GM12891 (cell line): ENCODE data around the gene ATP6V1G2.
"Not testable (repeated sequence)": the region's sequence is repeated elsewhere in the genome, so short reads cannot be mapped to it uniquely, and the experiment has no call there.

Experiments used
- DNase-seq: peaks from one replicate; pipeline ENCODE4 v3.0.0; 2011; ENCODE audit warnings: low spot score; ENCODE audit not compliant: insufficient read length
- FAIRE-seq: peaks from 2 replicates; lab custom pipeline; 2011; peaks lifted over from hg19 to GRCh38; lab: Jason Lieb, UNC
- PAX5 ChIP-seq: IDR thresholded peaks from 2 replicates; pipeline ENCODE4 v1.6.1; 2011; ENCODE audit warnings: low read length, moderate library complexity, mild to moderate bottlenecking; ENCODE audit not compliant: insufficient read depth, severe bottlenecking
- POLR2A ChIP-seq: IDR thresholded peaks from 2 replicates; pipeline ENCODE4 v1.6.1; 2011; ENCODE audit warnings: low read depth, low read length, control low read depth
- POLR2AphosphoS5 ChIP-seq: IDR thresholded peaks from 2 replicates; pipeline ENCODE4 v1.6.1; 2011; ENCODE audit warnings: low read depth, low read length, control low read depth
- POU2F2 ChIP-seq: IDR thresholded peaks from 2 replicates; pipeline ENCODE4 v1.6.1; 2011; ENCODE audit warnings: low read depth, mild to moderate bottlenecking, control low read depth, low read length, moderate library complexity
- SPI1 ChIP-seq: IDR thresholded peaks from 2 replicates; pipeline ENCODE4 v1.6.1; 2011; ENCODE audit warnings: low read depth, low read length, control low read depth
- TAF1 ChIP-seq: IDR thresholded peaks from 2 replicates; pipeline ENCODE4 v1.6.1; 2011; ENCODE audit warnings: low read depth, low read length, control low read depth

ATP6V1G2 gene

DNA sequence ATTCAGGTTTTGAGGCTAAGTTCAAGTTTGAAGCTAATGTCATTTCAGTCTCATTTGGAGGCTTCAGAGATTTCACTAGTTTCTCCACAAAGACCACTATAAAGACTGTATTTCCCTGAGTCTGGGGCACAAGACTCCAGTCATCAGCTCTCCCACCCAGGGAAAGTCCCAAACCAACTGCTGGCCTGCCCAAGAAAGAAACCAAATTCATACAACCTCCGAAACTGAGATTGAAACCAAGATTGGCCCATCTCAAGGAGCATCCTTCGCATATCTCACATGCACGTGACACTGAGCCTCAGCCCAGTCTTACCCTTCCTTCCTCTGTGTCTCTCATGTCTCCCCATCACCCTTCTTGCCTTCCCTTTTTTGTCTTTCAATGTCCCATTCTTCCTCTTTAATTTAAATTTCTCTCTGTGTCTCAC lies 22.1 kb upstream of the ATP6V1G2 start:
- no peak for TF ChIP-seq PAX5
- TF ChIP-seq POLR2A: peak; percentile 38; the same call in 1 of the 2 replicates
- peak; percentile 70 for TF ChIP-seq SPI1
- 0 out of 2 replicates have a peak, but pooled peaks have one; percentile 29 for TF ChIP-seq POLR2AphosphoS5
- peak; percentile 73 for TF ChIP-seq POU2F2
- no peak for TF ChIP-seq TAF1
- FAIRE-seq: peak; percentile 99

DNA sequence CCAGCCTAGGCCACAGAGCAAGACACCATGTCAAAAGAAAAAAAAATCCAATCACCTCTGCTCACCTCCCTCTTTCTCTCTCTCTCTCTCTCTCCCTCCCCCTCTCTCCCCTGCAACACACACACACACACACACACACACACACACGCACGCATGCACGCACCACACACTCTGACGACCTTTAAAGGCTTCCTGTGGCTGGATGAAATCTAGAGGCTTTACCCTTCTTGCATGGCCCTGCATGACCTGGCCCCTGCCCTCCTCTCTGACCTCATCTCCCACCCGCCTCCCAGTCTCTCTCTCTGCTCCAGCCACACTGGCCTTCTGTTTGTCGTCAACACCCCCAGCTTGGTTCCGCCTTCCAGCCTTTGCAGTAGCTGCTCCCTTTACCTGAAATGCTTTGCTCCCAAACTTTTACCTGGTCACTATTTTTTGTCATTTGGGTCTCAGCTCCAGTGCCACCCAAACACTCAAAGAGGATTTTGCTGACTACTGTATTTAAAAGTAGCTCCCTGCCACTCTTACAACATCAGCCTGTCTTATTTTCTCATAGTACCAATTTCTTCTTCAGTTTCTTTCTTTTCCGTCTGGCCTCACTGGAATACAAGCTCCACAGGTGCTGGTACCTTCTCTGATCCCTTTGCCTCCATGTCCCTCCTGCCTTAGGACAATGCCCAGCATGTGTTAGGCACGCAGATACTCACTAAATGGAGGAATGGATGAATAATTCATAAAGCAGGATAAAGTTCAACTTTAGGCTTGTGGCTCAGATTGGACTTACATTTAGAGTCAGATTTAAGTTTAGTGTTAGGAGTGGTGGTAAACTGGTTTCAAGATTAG lies 21.3 kb upstream of the ATP6V1G2 start:
- DNase-seq: no peak
- no peak for TF ChIP-seq TAF1
- no peak for TF ChIP-seq POLR2A
- TF ChIP-seq POU2F2: peak; percentile 75
- no peak for TF ChIP-seq PAX5
- TF ChIP-seq POLR2AphosphoS5: no peak
- no peak for FAIRE-seq

More for the DNA sequence above, 22.1 kb upstream of the ATP6V1G2 start:
- no peak for DNase-seq

DNA sequence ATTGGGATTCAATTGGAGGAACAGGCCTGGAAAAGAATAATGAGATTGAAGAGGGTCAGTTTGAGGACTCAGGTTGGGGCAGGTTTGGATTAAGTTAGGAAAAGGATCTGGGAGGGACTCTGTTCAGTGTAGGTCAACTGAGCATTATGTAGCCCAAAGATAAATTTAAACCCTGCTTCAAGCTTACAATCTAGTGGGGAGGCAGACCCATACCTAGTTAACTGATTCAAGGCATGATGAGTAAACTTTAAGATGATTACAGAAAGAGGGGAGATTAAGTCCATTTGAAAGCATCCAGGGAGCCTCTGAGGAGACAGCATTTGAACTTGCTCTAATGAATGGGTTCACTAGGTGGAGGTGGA lies 14.3 kb upstream of the ATP6V1G2 start:
- TF ChIP-seq POLR2A (no peak), POU2F2 (no peak), POLR2AphosphoS5 (no peak), PAX5 (no peak)
- no peak for DNase-seq

DNA sequence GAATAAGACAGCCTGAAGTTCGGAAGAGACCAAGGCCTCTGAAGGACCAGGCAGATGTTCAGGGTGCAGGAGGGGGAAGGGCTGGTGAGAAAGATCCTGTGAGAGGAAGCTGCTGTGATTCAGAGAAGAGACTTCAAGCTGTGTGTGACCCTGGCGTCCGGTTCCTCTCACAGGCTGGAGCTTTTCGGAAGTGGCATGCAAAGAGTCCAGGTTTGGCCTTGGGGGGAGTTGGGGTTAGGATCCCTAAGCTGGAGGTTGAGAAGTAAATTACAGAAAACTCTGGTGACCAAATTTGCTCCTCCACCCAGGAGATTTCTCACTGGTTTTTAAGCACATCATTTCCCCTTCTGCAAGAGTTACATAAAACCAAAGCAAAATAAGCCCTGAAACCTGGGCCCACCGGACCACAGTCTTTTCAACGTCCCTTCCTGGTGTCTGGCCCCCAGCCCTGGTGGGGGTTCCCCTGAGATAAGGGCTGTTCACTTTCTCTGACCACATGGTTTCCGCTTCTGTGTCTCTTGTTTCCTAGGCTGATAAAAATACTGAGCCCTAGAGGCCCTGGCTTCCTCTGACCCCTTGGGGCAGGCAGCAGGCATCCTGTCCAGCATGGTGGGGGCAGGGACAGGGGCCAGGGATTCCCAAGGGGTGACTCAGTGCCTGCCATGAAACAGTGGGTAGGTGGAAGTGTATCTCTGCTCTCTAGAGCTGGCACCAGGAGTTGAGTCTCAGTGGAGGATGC lies 13.7 kb upstream of the ATP6V1G2 start:
- DNase-seq (no peak), FAIRE-seq (peak; percentile 96)
- TF ChIP-seq POLR2AphosphoS5 (peak; percentile 56), PAX5 (no peak), SPI1 (peak; percentile 82), POU2F2 (peak; percentile 79; the same call in 1 of the 2 replicates), TAF1 (peak; percentile 75), POLR2A (peak; percentile 61; the same call in 1 of the 2 replicates)

More for the DNA sequence above, 14.3 kb upstream of the ATP6V1G2 start:
- FAIRE-seq: no peak

DNA sequence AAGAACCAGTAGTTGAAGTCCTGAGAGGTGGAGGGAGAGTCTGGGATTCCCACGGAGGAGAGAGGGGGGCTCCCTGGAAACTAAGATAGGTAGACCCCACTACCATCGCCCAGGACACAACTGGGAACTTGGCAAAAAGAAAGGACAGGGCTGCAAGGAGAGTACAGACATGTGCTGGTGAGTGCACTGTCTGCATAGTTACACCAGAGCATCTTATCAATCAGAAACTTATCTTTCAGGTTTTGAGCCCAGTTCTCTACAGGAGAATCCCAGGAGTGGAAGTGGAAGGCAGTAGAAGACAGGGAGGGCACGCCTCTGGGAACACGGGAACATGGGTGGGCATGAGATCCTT lies 13.2 kb upstream of the ATP6V1G2 start:
- FAIRE-seq: no peak
- DNase-seq: no peak
- TF ChIP-seq PAX5: no peak
- no peak; the same call in 1 of the 2 replicates for TF ChIP-seq POLR2AphosphoS5
- TF ChIP-seq POLR2A: no peak
- no peak for TF ChIP-seq TAF1
- TF ChIP-seq SPI1: no peak
- no peak for TF ChIP-seq POU2F2

DNA sequence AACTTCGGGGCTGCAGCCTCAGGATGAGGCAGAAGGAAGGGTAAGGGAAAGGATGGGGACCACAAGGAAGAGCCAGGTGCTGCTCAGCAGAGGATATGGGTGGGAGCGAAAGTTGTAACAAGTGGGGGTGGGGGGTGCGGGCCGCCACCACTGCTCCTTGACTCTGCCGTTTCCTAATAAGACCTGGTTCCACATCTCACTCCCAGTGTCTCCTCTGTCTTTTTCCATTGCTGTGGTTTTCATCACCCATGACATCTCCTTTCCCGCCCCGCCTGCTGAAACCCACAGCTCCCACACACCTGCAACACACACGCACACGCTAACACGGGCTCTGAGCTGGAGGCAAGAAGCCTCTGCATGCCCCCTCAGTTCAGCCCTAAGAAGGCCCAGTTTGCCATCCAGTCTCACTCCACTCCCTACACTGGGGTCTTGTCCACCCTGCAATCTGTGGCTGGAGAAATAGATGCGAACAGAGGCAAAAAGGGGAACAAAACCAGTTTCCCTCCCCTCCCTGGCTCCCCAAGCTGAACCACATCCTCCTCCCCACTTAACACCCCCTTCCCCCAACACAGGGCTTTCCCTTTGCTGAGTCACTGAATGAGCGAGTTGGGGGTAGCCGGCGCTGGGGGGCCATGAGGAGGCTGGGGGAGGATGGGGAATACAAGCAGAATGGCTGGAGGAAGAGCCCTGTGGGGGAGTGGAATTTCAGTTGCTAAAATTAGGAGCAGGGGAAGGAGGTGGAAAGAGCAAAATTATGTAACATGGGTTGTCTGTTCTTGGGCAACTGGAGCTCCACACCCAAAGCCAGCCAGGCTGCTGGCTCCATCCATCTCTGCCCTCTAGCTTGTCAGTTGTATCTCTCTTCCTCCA lies 12.5 kb upstream of the ATP6V1G2 start:
- peak; percentile 71 for DNase-seq

DNA sequence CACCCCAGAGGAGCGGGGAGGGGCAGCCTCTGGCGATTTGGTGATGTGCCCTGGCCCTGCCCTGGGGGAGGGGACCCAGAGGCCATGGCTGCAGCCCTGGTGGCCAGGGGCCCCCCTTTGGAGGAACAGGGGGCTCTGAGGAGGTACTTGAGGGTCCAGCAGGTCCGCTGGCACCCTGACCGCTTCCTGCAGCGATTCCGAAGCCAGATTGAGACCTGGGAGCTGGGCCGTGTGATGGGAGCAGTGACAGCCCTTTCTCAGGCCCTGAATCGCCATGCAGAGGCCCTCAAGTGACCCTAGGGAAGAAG lies 11.9 kb upstream of the ATP6V1G2 start:
- no peak for DNase-seq
- FAIRE-seq: no peak
- TF ChIP-seq POU2F2 (no peak), TAF1 (no peak), POLR2AphosphoS5 (no peak), PAX5 (no peak), SPI1 (no peak), POLR2A (no peak)

More for the DNA sequence above, 12.5 kb upstream of the ATP6V1G2 start:
- TF ChIP-seq POLR2A: peak; percentile 91
- TF ChIP-seq POU2F2: peak; percentile 95
- TF ChIP-seq POLR2AphosphoS5: peak; percentile 83
- TF ChIP-seq TAF1: peak; percentile 59
- no peak for TF ChIP-seq PAX5
- TF ChIP-seq SPI1: peak; percentile 67
- FAIRE-seq: no peak

DNA sequence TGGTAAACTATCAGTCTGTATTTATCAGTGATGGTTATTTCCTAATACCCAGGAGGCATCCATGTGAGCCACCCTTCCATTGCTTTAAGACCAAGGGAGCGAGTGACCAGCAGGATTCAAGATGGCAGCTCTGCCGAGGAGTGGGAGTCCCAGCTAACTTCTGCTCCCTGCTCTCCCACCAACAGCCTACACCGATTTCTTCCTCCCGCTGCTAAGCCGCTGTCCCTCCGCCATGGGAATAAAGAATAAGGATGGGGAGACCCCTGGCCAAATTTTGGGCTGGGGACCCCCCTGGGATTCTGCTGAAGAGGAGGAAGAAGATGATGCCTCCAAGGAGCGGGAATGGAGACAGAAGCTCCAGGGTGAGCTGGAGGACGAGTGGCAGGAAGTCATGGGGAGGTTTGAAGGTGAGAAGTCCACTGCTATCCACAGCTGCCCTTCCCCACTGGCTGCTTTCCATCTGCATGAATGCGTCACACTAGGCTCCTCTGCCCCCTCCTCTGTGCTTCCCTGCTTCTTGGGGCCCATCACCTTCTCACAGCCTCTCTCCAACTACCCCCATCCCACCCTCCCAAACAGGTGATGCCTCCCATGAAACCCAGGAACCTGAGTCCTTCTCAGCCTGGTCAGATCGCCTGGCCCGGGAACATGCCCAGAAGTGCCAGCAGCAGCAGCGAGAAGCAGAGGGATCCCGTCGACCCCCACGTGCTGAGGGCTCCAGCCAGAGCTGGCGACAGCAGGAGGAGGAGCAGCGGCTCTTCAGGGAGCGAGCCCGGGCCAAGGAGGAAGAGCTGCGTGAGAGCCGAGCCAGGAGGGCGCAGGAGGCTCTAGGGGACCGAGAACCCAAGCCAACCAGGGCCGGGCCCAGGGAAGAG lies 11.3 kb upstream of the ATP6V1G2 start:
- no peak for TF ChIP-seq SPI1
- TF ChIP-seq POLR2AphosphoS5: no peak
- TF ChIP-seq PAX5: no peak
- no peak for TF ChIP-seq POLR2A
- no peak for TF ChIP-seq POU2F2
- no peak for TF ChIP-seq TAF1
- no peak for DNase-seq
- FAIRE-seq: no peak

DNA sequence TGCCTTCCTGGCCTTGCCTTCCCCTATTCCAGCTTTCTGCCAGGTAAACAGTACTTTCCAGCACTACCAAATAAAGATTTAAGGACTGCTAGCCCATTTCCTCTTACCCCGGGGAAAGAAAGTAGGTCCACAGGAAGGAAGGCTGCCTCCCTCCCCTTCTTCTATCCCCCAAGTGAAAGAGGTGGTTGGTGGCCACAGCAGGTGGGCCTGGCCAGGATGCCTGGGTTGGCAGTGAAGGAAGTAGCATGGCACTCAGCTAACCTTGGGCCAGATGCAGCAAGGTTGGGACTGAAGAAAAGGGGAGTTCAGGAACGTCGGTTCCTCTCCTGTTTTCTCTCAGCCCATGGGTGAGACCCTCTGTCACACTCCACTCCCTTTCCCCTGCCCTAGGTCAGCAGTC lies 9.9 kb upstream of the ATP6V1G2 start:
- no peak for TF ChIP-seq POLR2AphosphoS5
- TF ChIP-seq PAX5: no peak
- TF ChIP-seq POLR2A: no peak
- FAIRE-seq (peak; percentile 80), DNase-seq (no peak)

DNA sequence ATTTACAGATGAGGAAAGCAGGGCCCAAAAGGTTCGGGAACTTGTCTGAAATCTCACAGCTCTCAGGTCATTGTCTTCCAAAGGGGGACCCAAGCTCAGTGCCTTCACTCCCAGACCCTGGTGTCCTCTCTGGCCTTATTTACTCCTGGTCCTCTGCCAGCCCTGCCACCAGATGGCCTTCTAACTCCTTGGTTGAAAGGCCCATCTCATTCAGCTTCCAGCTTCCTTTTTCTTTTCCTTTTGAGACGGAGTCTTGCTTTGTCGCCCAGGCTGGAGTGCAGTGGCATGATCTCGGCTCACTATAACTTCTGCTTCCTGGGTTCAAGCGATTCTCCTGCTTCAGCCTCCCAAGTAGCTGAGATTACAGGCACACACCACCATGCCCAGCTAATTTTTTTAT lies 5.0 kb upstream of the ATP6V1G2 start:
- FAIRE-seq: peak; percentile 81
- DNase-seq: not testable (repeated sequence)
